Keratinocyte (primary cell): ENCODE measurements around the gene DCTD.

Experiments used
- CTCF ChIP-seq, 3 experiments: IDR thresholded peaks in 1 of 3; conservative IDR thresholded peaks in 1 of 3; optimal IDR thresholded peaks in 1 of 3; 2 replicates in 2 of 3; 3 replicates in 1 of 3; pipeline versions ENCODE3 to v1.5.1; 2011; ENCODE audit warnings: low read length in 3 of 3, mild to moderate bottlenecking in 3 of 3, moderate library complexity in 2 of 3, control low read depth in 1 of 3, inconsistent platforms in 1 of 3; ENCODE audit not compliant: insufficient read depth in 2 of 3; ENCODE audit errors: extremely low read depth in 1 of 3
- EZH2 ChIP-seq: IDR thresholded peaks from one replicate; pipeline ENCODE4 v1.6.1; 2012; ENCODE audit warnings: inconsistent platforms, mild to moderate bottlenecking, low read length, moderate library complexity

GRCh38 chr4:182895791-182896292 is 21.3 kb downstream of the DCTD start:
- TF ChIP-seq CTCF (optimal IDR thresholded peaks at IDR 0.05 in 1 of 3, IDR thresholded peaks at IDR 0.05 in 1 of 3, conservative IDR thresholded peaks at IDR 0.05 in 1 of 3; ENCODE audit: extremely low read depth in 1 of 3, insufficient read depth in 2 of 3, low read length in 3 of 3) (no peak), EZH2 (no peak)
